Bronchial epithelial cell (primary cell): ENCODE results near the gene TMEM225B. TPM values are rescaled to one million over a fixed set of nuclear protein-coding genes. Genes with fewer than 3 reads are reported as not detected.

ENCODE experiments used
- DNase-seq: peaks from one replicate; pipeline ENCODE4 v3.0.0-alpha.2; 2010; ENCODE audit warnings: low read depth
- FAIRE-seq: peaks from 2 replicates; lab custom pipeline; 2011; peaks lifted over from hg19 to GRCh38; lab: Jason Lieb, UNC
- H3K27me3 ChIP-seq: 2 replicates; pipeline ENCODE4 v1.5.1; 2011; ENCODE audit warnings: low read length; ENCODE audit not compliant: control insufficient read depth, insufficient read depth
- H3K36me3 ChIP-seq: 2 replicates; pipeline ENCODE4 v1.5.1; 2011; ENCODE audit warnings: low read length; ENCODE audit not compliant: control insufficient read depth, insufficient read depth
- H3K4me3 ChIP-seq: 2 replicates; pipeline ENCODE4 v1.5.1; 2011; ENCODE audit warnings: mild to moderate bottlenecking, low read depth, low read length, control low read depth
- total RNA-seq: library from RNA; depleted of rRNA; stranded (reverse); fragments of >200 nt; gene quantifications from 2 replicates; pipeline ENCODE4 v1.2.1, GENCODE V29; 2014
- TF ChIP-seq, protein P1 (sequence below): IDR thresholded peaks from 2 replicates; pipeline ENCODE4 v1.5.1; 2011; ENCODE audit warnings: mild to moderate bottlenecking, moderate library complexity, low read length, control low read depth, inconsistent platforms; ENCODE audit not compliant: insufficient read depth, severe bottlenecking

Gene TMEM225B
- total RNA-seq, 1 donor from 2014 or later, result 0.53 TPM

GRCh38 chr7:99617192-99617781 lies 19.2 kb downstream of the TMEM225B start:
- TF ChIP-seq, protein P1, sequence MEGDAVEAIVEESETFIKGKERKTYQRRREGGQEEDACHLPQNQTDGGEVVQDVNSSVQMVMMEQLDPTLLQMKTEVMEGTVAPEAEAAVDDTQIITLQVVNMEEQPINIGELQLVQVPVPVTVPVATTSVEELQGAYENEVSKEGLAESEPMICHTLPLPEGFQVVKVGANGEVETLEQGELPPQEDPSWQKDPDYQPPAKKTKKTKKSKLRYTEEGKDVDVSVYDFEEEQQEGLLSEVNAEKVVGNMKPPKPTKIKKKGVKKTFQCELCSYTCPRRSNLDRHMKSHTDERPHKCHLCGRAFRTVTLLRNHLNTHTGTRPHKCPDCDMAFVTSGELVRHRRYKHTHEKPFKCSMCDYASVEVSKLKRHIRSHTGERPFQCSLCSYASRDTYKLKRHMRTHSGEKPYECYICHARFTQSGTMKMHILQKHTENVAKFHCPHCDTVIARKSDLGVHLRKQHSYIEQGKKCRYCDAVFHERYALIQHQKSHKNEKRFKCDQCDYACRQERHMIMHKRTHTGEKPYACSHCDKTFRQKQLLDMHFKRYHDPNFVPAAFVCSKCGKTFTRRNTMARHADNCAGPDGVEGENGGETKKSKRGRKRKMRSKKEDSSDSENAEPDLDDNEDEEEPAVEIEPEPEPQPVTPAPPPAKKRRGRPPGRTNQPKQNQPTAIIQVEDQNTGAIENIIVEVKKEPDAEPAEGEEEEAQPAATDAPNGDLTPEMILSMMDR, result no peak
- DNase-seq (no peak), FAIRE-seq (no peak)
- H3K4me3 ChIP-seq, result peak overlapping the region; percentile 73
- peaks cover 10% of the 10 kb centered on the region for H3K36me3 ChIP-seq
- no peaks in the 10 kb centered on the region for H3K27me3 ChIP-seq

DNA sequence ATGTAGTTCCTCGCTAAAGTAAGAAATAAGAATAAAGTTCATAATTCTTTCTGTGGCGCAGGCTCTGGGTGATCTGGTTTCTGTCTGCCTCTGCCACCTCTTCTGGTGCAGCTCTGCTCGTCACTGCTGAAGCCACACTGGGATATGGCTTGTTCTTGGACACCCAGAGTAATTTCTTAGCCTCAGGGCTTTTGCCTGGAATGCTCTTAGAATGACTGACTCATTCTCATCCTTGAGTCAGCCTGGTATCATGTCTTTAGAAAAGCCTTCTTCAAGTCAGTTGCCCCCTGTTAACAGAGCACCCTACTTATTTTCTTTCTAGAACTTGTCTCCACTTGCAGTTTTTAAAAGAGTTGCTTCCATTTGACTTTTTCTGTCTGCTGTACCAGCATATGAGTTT lies 20.7 kb downstream of the TMEM225B start:
- peak; percentile 80 for FAIRE-seq
- H3K27me3 ChIP-seq, result no peaks in the 10 kb centered on the region
- H3K4me3 ChIP-seq, result no peak overlapping the region
- TF ChIP-seq, protein P1, result no peak
- DNase-seq, result peak; percentile 98
- peaks cover 13% of the 10 kb centered on the region for H3K36me3 ChIP-seq

DNA sequence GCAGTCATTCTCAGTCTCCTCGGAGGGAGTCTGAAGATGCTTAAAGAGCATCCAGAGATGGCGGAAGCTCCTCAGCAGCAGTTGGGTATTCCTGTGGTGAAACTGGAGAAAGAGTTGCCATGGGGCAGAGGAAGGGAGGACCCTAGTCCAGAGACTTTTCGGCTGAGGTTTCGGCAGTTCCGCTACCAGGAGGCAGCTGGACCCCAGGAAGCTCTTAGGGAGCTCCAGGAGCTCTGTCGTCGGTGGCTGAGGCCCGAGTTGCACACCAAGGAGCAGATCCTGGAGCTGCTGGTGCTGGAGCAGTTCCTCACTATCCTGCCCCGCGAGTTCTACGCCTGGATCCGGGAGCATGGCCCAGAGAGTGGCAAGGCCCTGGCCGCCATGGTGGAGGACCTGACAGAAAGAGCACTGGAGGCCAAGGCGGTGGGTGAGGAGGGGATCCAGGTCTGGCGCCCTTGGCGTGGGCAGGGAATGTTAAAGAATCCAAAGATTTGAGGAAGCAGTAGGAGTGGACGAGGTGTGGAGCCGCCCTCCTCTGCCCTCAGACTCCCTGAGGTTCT lies 21.6 kb downstream of the TMEM225B start:
- Histone ChIP-seq H3K27me3 (no peaks in the 10 kb centered on the region), H3K4me3 (no peak overlapping the region), H3K36me3 (peaks cover 19% of the 10 kb centered on the region)
- TF ChIP-seq, protein P1, result no peak
- DNase-seq (no peak), FAIRE-seq (no peak)

DNA sequence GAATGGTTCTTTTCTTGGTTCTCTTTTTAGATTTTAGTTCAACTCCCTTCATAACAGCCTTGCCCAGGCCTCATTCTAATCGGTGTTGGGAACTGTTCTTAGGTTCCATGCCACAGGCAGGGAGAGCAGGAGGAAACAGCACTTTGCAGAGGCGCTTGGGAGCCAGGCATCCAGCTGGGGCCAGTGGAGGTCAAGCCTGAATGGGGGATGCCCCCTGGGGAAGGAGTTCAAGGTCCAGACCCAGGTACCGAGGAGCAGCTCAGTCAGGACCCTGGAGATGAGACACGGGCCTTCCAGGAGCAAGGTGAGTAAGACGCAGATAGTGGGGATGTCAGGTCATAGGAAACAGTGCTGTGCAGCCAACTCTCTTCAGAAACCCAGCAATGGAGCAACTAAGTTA lies 23.2 kb downstream of the TMEM225B start:
- Histone ChIP-seq H3K27me3 (no peaks in the 10 kb centered on the region), H3K4me3 (no peak overlapping the region), H3K36me3 (peaks cover 28% of the 10 kb centered on the region)
- TF ChIP-seq, protein P1, result no peak
- no peak for FAIRE-seq
- DNase-seq, result no peak

GRCh38 chr7:99622596-99622995 lies 24.5 kb downstream of the TMEM225B start:
- no peak overlapping the region for H3K4me3 ChIP-seq
- no peak for FAIRE-seq
- peaks cover 29% of the 10 kb centered on the region for H3K36me3 ChIP-seq
- no peaks in the 10 kb centered on the region for H3K27me3 ChIP-seq
- DNase-seq, result peak; percentile 21
- TF ChIP-seq, protein P1, result no peak
